ENCODE measurements around the gene ITGA2. TPM values are rescaled to one million over a fixed set of nuclear protein-coding genes. Genes with fewer than 3 reads are reported as not detected.

The ITGA2 gene
- total RNA-seq, 2 donors from 2014 or later: 6.4 to 21.5 TPM

DNA sequence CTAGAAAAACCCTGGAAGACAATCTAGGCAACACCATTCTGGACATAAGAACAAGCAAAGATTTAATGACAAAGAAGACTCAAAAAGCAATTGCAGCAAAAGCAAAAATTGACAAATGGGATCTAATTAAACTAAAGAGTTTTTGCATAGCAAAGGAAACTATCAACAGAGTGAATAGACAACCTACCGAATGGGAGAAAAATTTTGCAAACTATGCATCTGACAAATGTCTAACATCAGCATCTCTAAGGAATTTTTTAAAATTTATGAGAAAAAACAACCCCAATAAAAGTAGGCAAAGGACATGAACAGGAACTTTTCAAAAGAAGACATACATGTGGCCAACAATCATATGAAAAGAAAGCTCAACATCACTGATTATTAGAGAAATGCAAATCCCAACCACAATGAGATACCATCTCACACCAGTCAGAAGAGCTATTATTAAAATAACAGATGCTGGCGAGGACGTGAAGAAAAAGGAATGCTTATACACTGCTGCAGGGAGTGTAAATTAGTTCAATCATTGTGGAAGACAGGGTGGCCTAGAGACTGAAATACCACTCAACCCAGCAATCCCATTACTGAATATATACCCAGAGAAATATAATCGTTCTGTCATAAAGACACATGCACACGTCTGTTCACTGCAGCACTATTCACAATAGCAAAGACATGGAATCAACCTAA lies 116.6 kb downstream of the ITGA2 start:
- H3K4me3 ChIP-seq: no peak overlapping the region
- WGBS: 84% methylated on average over 5 of the region's 5 CpGs
- intact Hi-C loops (cut with DNase I): no loop called here
- H3K27ac ChIP-seq: no peak overlapping the region
- H3K4me1 ChIP-seq (replicated peaks): no peaks in the 10 kb centered on the region
- no peaks in the 10 kb centered on the region for H3K36me3 ChIP-seq
- H3K9me3 ChIP-seq: no peaks in the 10 kb centered on the region
- no peaks in the 10 kb centered on the region for H3K27me3 ChIP-seq (replicated peaks; ENCODE audit: insufficient read depth)
- TF ChIP-seq POLR2AphosphoS5 (IDR thresholded peaks at IDR 0.05): no peak
- TF ChIP-seq POLR2A (IDR thresholded peaks at IDR 0.05): no peak
- TF ChIP-seq, protein P1, sequence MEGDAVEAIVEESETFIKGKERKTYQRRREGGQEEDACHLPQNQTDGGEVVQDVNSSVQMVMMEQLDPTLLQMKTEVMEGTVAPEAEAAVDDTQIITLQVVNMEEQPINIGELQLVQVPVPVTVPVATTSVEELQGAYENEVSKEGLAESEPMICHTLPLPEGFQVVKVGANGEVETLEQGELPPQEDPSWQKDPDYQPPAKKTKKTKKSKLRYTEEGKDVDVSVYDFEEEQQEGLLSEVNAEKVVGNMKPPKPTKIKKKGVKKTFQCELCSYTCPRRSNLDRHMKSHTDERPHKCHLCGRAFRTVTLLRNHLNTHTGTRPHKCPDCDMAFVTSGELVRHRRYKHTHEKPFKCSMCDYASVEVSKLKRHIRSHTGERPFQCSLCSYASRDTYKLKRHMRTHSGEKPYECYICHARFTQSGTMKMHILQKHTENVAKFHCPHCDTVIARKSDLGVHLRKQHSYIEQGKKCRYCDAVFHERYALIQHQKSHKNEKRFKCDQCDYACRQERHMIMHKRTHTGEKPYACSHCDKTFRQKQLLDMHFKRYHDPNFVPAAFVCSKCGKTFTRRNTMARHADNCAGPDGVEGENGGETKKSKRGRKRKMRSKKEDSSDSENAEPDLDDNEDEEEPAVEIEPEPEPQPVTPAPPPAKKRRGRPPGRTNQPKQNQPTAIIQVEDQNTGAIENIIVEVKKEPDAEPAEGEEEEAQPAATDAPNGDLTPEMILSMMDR (IDR thresholded peaks at IDR 0.05): no peak
- DNase-seq (ENCODE audit: low spot score): no peak

DNA sequence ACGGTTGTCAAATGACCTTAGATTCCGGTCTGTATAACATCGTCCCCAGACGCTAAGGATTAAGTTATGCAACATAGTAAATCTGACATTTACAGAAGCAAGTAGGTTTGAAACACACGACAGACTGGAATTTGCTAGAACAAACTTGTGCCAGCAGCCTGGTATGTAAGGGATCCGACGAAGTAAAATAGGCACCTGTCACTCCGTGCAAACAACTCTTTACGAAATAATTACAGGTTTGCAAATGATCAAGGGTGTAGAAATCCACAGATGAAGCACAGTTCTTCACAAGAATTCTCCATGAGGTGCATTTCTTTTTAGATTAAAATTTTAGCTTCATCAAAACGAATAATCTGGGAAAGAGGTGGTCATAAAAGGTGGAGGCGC lies 119.9 kb downstream of the ITGA2 start:
- intact Hi-C loops (cut with DNase I): no loop called here
- WGBS: under 1% methylated on average over 11 of the region's 11 CpGs

DNA sequence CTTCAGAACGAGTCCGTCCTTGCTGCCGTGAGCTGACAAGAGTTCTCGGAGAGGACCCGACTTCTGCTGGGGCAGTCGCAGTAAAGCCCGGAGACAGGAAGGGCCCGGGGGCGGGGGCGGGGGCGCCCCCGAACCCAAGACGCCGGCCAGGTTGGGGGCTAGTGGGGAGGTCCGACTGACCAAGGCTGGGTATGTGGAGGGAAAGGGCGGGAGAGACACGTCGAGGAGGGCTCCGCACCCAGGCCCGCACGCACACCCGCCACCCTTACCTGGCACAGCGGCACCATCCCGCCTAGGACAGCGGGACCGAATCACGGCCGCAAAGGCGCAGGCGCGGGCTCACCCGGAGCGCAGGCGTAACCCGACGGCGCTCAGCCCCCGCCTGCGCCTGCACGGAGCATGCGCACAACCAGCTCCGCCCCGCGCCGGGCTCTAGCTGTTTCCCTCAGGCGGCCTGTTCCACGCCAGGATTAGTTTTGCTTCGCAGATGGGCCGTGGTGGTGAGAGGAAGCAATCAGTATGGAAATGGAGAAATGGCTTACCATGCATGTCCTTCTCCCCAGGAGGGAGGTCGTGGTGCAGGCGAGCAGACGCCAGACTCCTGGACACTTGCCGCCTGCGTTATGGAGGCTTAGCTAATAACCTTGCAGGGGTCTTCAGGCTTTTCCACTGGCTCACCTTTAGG lies 120.4 kb downstream of the ITGA2 start, which contains the start of gene MOCS2:
MOCS2 (minus strand) TSS at position 315 of the 685 bp plus-strand sequence. CDS start 2,583 bp downstream, outside the sequence.
- no peaks in the 10 kb centered on the region for H3K4me1 ChIP-seq (replicated peaks)
- 1% methylated on average over 35 of the region's 54 CpGs for WGBS

More for the DNA sequence above, 119.9 kb downstream of the ITGA2 start:
- peak overlapping the region; percentile 81 to 86 for H3K27ac ChIP-seq
- H3K4me1 ChIP-seq (replicated peaks): no peaks in the 10 kb centered on the region
- DNase-seq (ENCODE audit: low spot score): peak; percentile 24
- H3K27me3 ChIP-seq (replicated peaks; ENCODE audit: insufficient read depth): no peaks in the 10 kb centered on the region
- no peaks in the 10 kb centered on the region for H3K9me3 ChIP-seq
- H3K36me3 ChIP-seq: no peaks in the 10 kb centered on the region
- TF ChIP-seq POLR2A (IDR thresholded peaks at IDR 0.05): no peak
- peak; percentile 39 for TF ChIP-seq POLR2AphosphoS5 (IDR thresholded peaks at IDR 0.05)
- TF ChIP-seq, protein P1 (IDR thresholded peaks at IDR 0.05): no peak
- peak overlapping the region; percentile 56 to 85 for H3K4me3 ChIP-seq

DNA sequence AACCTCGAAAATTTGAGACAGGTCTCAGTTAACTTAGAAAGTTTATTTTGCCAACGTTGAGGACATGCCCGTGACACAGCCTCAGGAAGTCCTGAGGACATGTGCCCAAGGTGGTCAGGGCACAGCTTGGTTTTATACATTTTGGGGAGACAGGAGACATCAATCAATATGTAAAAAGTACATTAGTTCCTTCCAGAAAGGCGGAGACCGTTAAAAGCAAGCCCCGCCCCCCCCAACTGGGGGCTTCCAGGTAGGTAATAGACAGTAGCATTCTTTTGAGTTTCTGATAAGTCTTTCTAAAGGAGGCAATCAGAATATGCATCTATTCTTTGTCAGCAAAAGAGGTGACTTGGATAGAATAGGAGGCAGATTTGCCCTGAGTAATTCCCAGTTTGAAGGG lies 121.0 kb downstream of the ITGA2 start:
- no peaks in the 10 kb centered on the region for H3K9me3 ChIP-seq
- TF ChIP-seq POLR2AphosphoS5 (IDR thresholded peaks at IDR 0.05) (no peak), POLR2A (IDR thresholded peaks at IDR 0.05) (no peak)
- TF ChIP-seq, protein P1 (IDR thresholded peaks at IDR 0.05): no peak
- WGBS: 22% methylated on average over 6 of the region's 6 CpGs
- intact Hi-C loops (cut with DNase I): no loop called here
- H3K36me3 ChIP-seq: no peaks in the 10 kb centered on the region
- no peaks in the 10 kb centered on the region for H3K4me1 ChIP-seq (replicated peaks)
- H3K4me3 ChIP-seq: peak overlapping the region; percentile 56 to 85
- no peaks in the 10 kb centered on the region for H3K27me3 ChIP-seq (replicated peaks; ENCODE audit: insufficient read depth)
- H3K27ac ChIP-seq: peak overlapping the region; percentile 81 to 86
- no peak for DNase-seq (ENCODE audit: low spot score)

More for the DNA sequence above, 120.4 kb downstream of the ITGA2 start, which contains the start of gene MOCS2:
- Histone ChIP-seq H3K4me3 (peak within 1 kb of the TSS; percentile 56 to 85), H3K9me3 (no peaks in the 10 kb centered on the region), H3K27me3 (replicated peaks; ENCODE audit: insufficient read depth) (no peaks in the 10 kb centered on the region), H3K27ac (peak within 1 kb of the TSS; percentile 81 to 86), H3K36me3 (no peaks in the 10 kb centered on the region)
- TF ChIP-seq POLR2A (IDR thresholded peaks at IDR 0.05): peak; percentile 84
- TF ChIP-seq, protein P1 (IDR thresholded peaks at IDR 0.05): peak in 1 of 4 experiments; percentile 24
- TF ChIP-seq POLR2AphosphoS5 (IDR thresholded peaks at IDR 0.05): peak; percentile 93
- intact Hi-C loops (cut with DNase I): no loop called here
- peak; percentile 86 for DNase-seq (ENCODE audit: low spot score)

Measured in prostate gland (tissue), 2 donors.